Measurements from ENCODE around the gene RABIF.
"Not testable (repeated sequence)": the region's sequence is repeated elsewhere in the genome, so short reads cannot be mapped to it uniquely, and the experiment has no call there.

Gene RABIF

GRCh38 chr1:202831906-202832305, 57.0 kb downstream of the RABIF start:
- no peak for DNase-seq

GRCh38 chr1:202829223-202829622, 59.7 kb downstream of the RABIF start:
- not testable (repeated sequence) for DNase-seq

Measured in activated CD4-positive, alpha-beta T cell treated with anti-CD3 and anti-CD28 coated beads for 1 hour (primary cell).